H1 (cell line): ENCODE data around the gene LRRC14B. TPM values are rescaled to one million over a fixed set of nuclear protein-coding genes. Genes with fewer than 3 reads are reported as not detected.
A peak's percentile ranks its signal among the peaks of the same experiment; 100 is the strongest.

Source experiments
- POLR2A ChIP-seq, 2 experiments: IDR thresholded peaks; 1 replicate in 1 of 2; 2 replicates in 1 of 2; pipeline ENCODE4 v1.6.1; 2011; ENCODE audit warnings: low read depth in 2 of 2, low read length in 2 of 2, mild to moderate bottlenecking in 2 of 2; ENCODE audit errors: control extremely low read depth in 1 of 2
- RAD21 ChIP-seq, 2 experiments: IDR thresholded peaks in 1 of 2; conservative IDR thresholded peaks in 1 of 2; 2 replicates each; pipeline ENCODE4 v1.6.1; 2011; ENCODE audit warnings: low read depth in 2 of 2, low read length in 2 of 2, improper control_type of control experiment in 1 of 2, inconsistent platforms in 1 of 2, mild to moderate bottlenecking in 1 of 2, moderate library complexity in 1 of 2
- TAF1 ChIP-seq: IDR thresholded peaks from 2 replicates; pipeline ENCODE4 v1.6.1; 2011; ENCODE audit warnings: mild to moderate bottlenecking, low read depth, low read length
- polyA plus RNA-seq, 7 experiments: library from polyadenylated mRNA; depleted of rRNA in 3 of 7; stranded (reverse) in 5 of 7; unstranded in 2 of 7; fragments of >200 nt in 5 of 7; fragments of 200-250 nt in 2 of 7; gene quantifications; 1 replicate in 5 of 7; 2 replicates in 1 of 7; 4 replicates in 1 of 7; pipeline versions ENCODE4 v1.2.1 to v1.2.3, GENCODE V29; 2011 to 2013; ENCODE audit warnings: missing spikeins in 2 of 7, mixed read lengths in 2 of 7
- total RNA-seq: library from RNA; stranded (reverse); fragmentation: NEBNext Ultra II Directional; extraction: Animal tissue kit (Norgen Biotek cat#: 25700); gene quantifications from 2 replicates; pipeline ENCODE4 v1.2.1, GENCODE V29; 2021

LRRC14B gene
- total and polyA plus RNA-seq, 2 of the 8 experiments (the other 6 are each of a cell fraction or from before 2014, with no cell fraction given): not detected

DNA sequence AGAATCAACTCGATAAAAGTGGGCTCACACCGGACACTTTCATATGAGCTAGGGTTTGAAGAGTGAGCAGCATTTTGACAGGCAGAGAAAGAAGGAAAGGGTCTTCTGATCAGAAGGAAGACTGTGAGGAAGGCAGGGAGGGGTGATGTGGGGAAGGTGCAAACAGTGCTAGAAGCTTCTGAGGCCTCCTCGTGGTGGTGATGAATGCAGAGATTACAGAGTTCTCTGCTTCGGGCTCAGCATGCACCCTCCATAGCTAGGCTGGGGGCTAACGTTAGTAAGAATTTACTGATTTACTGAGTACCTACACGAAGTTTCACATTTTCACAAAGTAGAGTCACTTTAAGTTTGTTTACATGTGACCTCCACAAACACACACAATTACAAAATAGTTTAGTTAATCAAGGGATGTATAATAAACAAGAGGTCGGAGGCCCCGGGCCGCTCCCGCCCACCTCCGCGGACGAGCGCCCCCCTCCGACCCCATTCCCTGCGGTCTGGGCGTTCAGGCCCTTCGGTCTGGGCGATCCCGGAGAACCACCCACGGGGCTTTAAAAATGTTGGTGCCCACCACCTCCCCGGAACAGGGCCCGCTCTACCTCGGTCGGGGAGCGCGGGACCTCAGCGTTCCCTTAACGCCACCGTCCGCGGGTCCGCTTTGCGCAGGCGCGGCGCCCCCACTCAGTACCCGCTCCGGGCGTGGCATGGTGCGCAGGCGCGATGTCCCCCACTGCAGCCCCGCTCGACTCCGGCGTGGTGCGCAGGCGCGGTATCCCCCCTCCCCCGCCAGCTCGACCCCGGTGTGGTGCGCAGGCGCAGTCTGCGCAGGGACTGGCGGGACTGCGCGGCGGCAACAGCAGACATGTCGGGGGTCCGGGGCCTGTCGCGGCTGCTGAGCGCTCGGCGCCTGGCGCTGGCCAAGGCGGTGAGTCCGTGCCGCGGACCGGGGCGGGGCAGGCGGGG is 26.5 kb downstream of the LRRC14B start, which contains the start of the genes CCDC127 and SDHA (continued):
- TF ChIP-seq RAD21 (IDR thresholded peaks at IDR 0.05 in 1 of 2, conservative IDR thresholded peaks at IDR 0.05 in 1 of 2; ENCODE audit: low read depth in 2 of 2, low read length in 2 of 2): 0 out of 4 replicates have a peak, but pooled peaks of 1 of the 2 experiments have one; percentile 1
- TF ChIP-seq POLR2A (IDR thresholded peaks at IDR 0.05; ENCODE audit: control extremely low read depth in 1 of 2, low read depth in 2 of 2, low read length in 2 of 2): peak; percentile 67 to 72
- TF ChIP-seq TAF1: peak; percentile 67
